Caco-2 (cell line): ENCODE results near the gene HOXA2. TPM values are rescaled to one million over a fixed set of nuclear protein-coding genes. Genes with fewer than 3 reads are reported as not detected.

ENCODE experiments used
- BruUV-seq: library from RNA; stranded (reverse); fragments of 400-500 nt; replicated peaks from 2 replicates; lab custom pipeline; 2021; lab: Mats Ljungman, UMichigan
- CTCF ChIA-PET: fragments of 300-600 bp; sonication (Branson Sonifier 250); formaldehyde crosslinking; loops from one replicate; lab custom pipeline; 2022; ENCODE audit warnings: antibody characterized with exemption; lab: Charles Lee
- POLR2A ChIA-PET: fragments of 300-600 bp; sonication (Branson Sonifier 250); formaldehyde crosslinking; loops from one replicate; lab custom pipeline; 2022; ENCODE audit warnings: antibody characterized with exemption; lab: Charles Lee
- DNase-seq, 2 experiments: peaks; one replicate each; pipeline versions ENCODE4 v3.0.0 to v3.0.0-alpha.2; 2020 to 2022
- H3K27me3 ChIP-seq: replicated peaks from 2 replicates; pipeline ENCODE4 v1.6.0; 2011; ENCODE audit warnings: low read length; ENCODE audit not compliant: control insufficient read depth, insufficient read depth
- H3K36me3 ChIP-seq: 2 replicates; pipeline ENCODE4 v1.5.1; 2011; ENCODE audit warnings: low read length; ENCODE audit not compliant: control insufficient read depth, insufficient read depth
- H3K4me1 ChIP-seq: fragments of 250-450 bp; sonication (Bioruptor Pico); 2 replicates; pipeline ENCODE4 v1.5.1; 2020; ENCODE audit warnings: mild to moderate bottlenecking
- H3K4me3 ChIP-seq: 2 replicates; pipeline ENCODE4 v1.5.1; 2011; ENCODE audit warnings: low read depth, mild to moderate bottlenecking, control low read depth, low read length
- H3K9me3 ChIP-seq: fragments of 250-450 bp; sonication (Bioruptor Pico); 2 replicates; pipeline ENCODE4 v1.5.1; 2020; ENCODE audit warnings: mild to moderate bottlenecking, moderate library complexity
- H3K27ac Mint-ChIP-seq: one replicate; pipeline ENCODE4 v1.8.0; 2022; ENCODE audit warnings: mixed read lengths; ENCODE audit not compliant: unreplicated experiment
- H3K27me3 Mint-ChIP-seq: one replicate; pipeline ENCODE4 v1.8.0; 2022; ENCODE audit warnings: mixed read lengths; ENCODE audit not compliant: insufficient read depth, unreplicated experiment
- H3K36me3 Mint-ChIP-seq: one replicate; pipeline ENCODE4 v1.8.0; 2022; ENCODE audit warnings: mild to moderate bottlenecking, mixed read lengths; ENCODE audit not compliant: insufficient read depth, unreplicated experiment
- H3K4me1 Mint-ChIP-seq: one replicate; pipeline ENCODE4 v1.8.0; 2022; ENCODE audit warnings: low read depth, mixed read lengths; ENCODE audit not compliant: unreplicated experiment
- H3K4me3 Mint-ChIP-seq: one replicate; pipeline ENCODE4 v1.8.0; 2022; ENCODE audit warnings: mild to moderate bottlenecking, moderate library complexity, mixed read lengths; ENCODE audit not compliant: unreplicated experiment
- H3K9me3 Mint-ChIP-seq: one replicate; pipeline ENCODE4 v1.8.0; 2022; ENCODE audit warnings: mixed read lengths; ENCODE audit not compliant: unreplicated experiment
- intact Hi-C: fragments of 100-400 bp; cut with micrococcal nuclease; formaldehyde crosslinking; loops from one replicate; pipeline ENCODE4 v1.10.0; 2022; ENCODE audit not compliant: unreplicated experiment
- total RNA-seq: library from RNA; stranded (reverse); gene quantifications from 2 replicates; pipeline ENCODE4 v1.2.3, GENCODE V29; 2022
- TF ChIP-seq, protein P1 (sequence below), 2 experiments: fragments of 200-600 bp in 1 of 2; IDR thresholded peaks; 1 replicate in 1 of 2; 2 replicates in 1 of 2; pipeline versions ENCODE4 v1.5.1 to v1.8.0; 2011 to 2022; ENCODE audit warnings: antibody characterized with exemption in 1 of 2, control low read depth in 1 of 2, inconsistent platforms in 1 of 2, low read depth in 1 of 2, low read length in 1 of 2, mild to moderate bottlenecking in 1 of 2, moderate library complexity in 1 of 2; ENCODE audit not compliant: insufficient read depth in 1 of 2, severe bottlenecking in 1 of 2, unreplicated experiment in 1 of 2

The HOXA2 gene
- total RNA-seq, 1 experiment from 2014 or later: 1.5 TPM

DNA sequence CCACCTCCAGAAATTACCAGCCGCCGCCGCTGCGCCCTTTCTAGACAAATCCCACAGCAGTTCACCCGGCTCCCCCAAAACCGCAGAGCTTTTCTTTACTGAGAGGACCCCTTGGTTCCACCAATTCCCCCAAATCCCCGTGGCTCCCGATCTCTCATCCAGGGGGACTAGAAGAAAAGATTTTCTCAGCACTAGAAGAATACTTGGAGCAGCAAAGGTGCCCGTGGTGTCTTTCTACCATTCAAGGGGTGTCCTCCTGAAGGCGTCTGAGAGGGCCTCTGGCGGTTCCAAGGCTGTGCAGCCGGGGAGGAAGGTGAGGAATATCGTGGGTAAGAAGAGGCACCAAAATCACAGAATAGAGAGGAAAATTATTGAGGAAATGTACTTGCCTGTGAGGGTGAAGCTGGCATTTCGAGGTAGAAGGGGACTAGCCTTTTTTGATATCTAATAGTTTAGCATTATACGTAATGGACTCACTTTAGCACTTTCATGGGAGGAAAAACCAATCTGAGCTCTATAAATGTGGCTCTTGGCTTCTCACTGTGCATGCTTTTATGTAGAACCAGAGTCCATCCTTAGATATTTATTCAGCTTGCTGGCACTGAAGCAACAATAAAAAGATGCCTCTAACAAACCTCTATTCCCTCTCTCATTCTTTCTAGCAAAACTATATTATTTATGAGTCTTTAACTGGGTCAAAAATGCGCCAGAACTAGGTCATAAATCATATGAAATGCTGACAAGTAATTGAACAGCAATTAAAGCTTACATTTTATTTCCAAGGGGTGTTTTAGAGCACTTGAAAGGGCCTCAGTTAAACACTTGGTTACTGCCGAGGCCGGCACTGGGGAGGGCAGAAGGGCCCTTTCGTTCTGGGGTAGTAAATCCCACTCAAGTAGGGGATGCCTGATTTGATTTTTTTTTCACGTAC is 13.8 kb upstream of the HOXA2 start:
- no peaks in the 10 kb centered on the region for H3K27me3 Mint-ChIP-seq
- no peak for DNase-seq
- H3K4me1 Mint-ChIP-seq: peaks cover 40% of the 10 kb centered on the region
- H3K36me3 ChIP-seq: no peaks in the 10 kb centered on the region
- H3K36me3 Mint-ChIP-seq: peaks cover 28% of the 10 kb centered on the region
- H3K27me3 ChIP-seq: no peaks in the 10 kb centered on the region
- ChIA-PET CTCF (interaction anchor here (0.8 to 2.1 kb wide), 3 partner anchors 19 to 273 kb away, joined by 3 to 7 read pairs (median 4); partner anchors contain the start of gene HOXA1), POLR2A (interaction anchor here (0.5 to 2.7 kb wide), 7 partner anchors 15 to 1350 kb away, joined by 3 to 19 read pairs (median 5); partner anchors contain the start of genes HOXA4 and HOXA7)
- H3K4me1 ChIP-seq: peaks cover 61% of the 10 kb centered on the region
- H3K4me3 Mint-ChIP-seq: peak overlapping the region; percentile 76
- intact Hi-C loops: no loop called here
- no peaks in the 10 kb centered on the region for H3K9me3 Mint-ChIP-seq
- peak overlapping the region; percentile 55 for H3K4me3 ChIP-seq
- BruUV-seq: TSS peak; percentile 68
- peak overlapping the region; percentile 66 for H3K27ac Mint-ChIP-seq
- no peaks in the 10 kb centered on the region for H3K9me3 ChIP-seq
- TF ChIP-seq, protein P1, sequence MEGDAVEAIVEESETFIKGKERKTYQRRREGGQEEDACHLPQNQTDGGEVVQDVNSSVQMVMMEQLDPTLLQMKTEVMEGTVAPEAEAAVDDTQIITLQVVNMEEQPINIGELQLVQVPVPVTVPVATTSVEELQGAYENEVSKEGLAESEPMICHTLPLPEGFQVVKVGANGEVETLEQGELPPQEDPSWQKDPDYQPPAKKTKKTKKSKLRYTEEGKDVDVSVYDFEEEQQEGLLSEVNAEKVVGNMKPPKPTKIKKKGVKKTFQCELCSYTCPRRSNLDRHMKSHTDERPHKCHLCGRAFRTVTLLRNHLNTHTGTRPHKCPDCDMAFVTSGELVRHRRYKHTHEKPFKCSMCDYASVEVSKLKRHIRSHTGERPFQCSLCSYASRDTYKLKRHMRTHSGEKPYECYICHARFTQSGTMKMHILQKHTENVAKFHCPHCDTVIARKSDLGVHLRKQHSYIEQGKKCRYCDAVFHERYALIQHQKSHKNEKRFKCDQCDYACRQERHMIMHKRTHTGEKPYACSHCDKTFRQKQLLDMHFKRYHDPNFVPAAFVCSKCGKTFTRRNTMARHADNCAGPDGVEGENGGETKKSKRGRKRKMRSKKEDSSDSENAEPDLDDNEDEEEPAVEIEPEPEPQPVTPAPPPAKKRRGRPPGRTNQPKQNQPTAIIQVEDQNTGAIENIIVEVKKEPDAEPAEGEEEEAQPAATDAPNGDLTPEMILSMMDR (IDR thresholded peaks at IDR 0.05; ENCODE audit: insufficient read depth in 1 of 2, low read depth in 1 of 2, low read length in 1 of 2, severe bottlenecking in 1 of 2, unreplicated experiment in 1 of 2): no peak

DNA sequence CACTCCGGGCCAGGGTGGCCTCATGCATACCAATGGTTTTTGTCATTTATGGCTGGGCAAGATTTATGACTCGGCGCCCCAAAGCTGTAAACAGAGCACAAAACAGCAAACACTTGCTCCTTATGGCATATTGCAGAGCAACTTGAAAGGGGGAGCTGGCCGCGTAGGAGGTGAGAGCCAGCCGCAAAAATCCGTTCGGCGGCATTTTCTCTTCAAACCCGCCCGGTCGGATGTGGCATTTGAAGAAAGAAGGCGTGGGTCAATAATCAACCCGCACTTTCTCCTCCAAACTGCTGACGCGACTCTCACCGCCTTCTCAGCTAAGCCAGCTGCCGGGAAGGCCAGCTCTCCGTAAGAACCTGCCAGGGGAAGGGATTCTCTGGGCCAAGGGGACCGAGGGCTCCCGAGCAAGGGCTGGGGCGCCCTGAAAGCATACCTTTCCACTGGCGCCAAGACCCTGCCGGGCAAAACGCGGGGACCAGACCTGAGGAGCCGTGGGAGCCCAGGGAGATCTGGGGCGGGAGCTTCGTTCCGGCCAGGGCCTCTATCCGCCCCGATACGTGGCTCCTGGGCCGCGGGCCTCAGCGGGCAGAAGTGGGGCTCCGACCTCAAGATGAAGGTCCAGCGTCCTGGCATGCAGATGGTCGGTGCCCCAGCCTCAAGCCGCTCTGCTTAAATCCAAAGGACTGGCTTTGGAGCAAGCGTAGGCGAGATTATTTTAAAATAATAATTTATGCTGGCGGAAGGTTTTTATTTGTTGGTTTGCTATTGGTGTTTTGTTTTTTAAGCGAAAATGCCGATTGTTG is 12.9 kb upstream of the HOXA2 start:
- H3K27me3 ChIP-seq: no peaks in the 10 kb centered on the region
- no peaks in the 10 kb centered on the region for H3K36me3 ChIP-seq
- DNase-seq: peak; percentile 88 to 94
- H3K9me3 ChIP-seq: no peaks in the 10 kb centered on the region
- peaks cover 36% of the 10 kb centered on the region for H3K36me3 Mint-ChIP-seq
- H3K4me3 ChIP-seq: peak overlapping the region; percentile 55
- H3K4me1 ChIP-seq: peaks cover 58% of the 10 kb centered on the region
- TF ChIP-seq, protein P1 (IDR thresholded peaks at IDR 0.05; ENCODE audit: insufficient read depth in 1 of 2, low read depth in 1 of 2, low read length in 1 of 2, severe bottlenecking in 1 of 2, unreplicated experiment in 1 of 2): no peak
- H3K4me3 Mint-ChIP-seq: peak overlapping the region; percentile 76
- no peaks in the 10 kb centered on the region for H3K9me3 Mint-ChIP-seq
- ChIA-PET CTCF (interaction anchor here (0.8 to 2.1 kb wide), 5 partner anchors 19 to 272 kb away, joined by 3 to 7 read pairs (median 4); partner anchors contain the start of genes HOXA1 and HOXA5), POLR2A (interaction anchor here (0.5 to 2.7 kb wide), 8 partner anchors 16 to 1990 kb away, joined by 3 to 19 read pairs (median 6); partner anchors contain the start of genes HOXA4 and SKAP2)
- no peaks in the 10 kb centered on the region for H3K27me3 Mint-ChIP-seq
- peaks cover 41% of the 10 kb centered on the region for H3K4me1 Mint-ChIP-seq
- intact Hi-C loops: loop anchor here (1.0 to 2.0 kb wide), 2 partner anchors 8 to 15 kb away; partner anchors contain the start of gene HOXA4
- H3K27ac Mint-ChIP-seq: peak overlapping the region; percentile 66
- no TSS peak for BruUV-seq
